NT2/D1 (cell line): ENCODE results near the gene FAM89B.

Experiments used
- DNase-seq: peaks from one replicate; pipeline ENCODE4 v3.0.0-alpha.2; 2011; ENCODE audit warnings: low read depth, low spot score
- H3K27me3 ChIP-seq: 2 replicates; pipeline ENCODE4 v1.6.0; 2011; ENCODE audit warnings: mild to moderate bottlenecking; ENCODE audit not compliant: insufficient read length, insufficient read depth
- H3K36me3 ChIP-seq: 2 replicates; pipeline ENCODE4 v1.6.1; 2011; ENCODE audit warnings: mild to moderate bottlenecking, low read length, mixed read lengths; ENCODE audit not compliant: insufficient read depth, insufficient read length
- H3K4me1 ChIP-seq: 2 replicates; pipeline ENCODE4 v1.5.1; 2011; ENCODE audit not compliant: insufficient read depth, insufficient read length
- H3K4me3 ChIP-seq: 2 replicates; pipeline ENCODE4 v1.5.1; 2011; ENCODE audit warnings: low read depth; ENCODE audit not compliant: insufficient read length
- H3K9ac ChIP-seq: 2 replicates; pipeline ENCODE4 v1.6.0; 2011; ENCODE audit warnings: low read depth; ENCODE audit not compliant: insufficient read length
- H3K9me3 ChIP-seq: 2 replicates; pipeline ENCODE4 v1.5.1; 2011; ENCODE audit warnings: mild to moderate bottlenecking, low read length; ENCODE audit not compliant: insufficient read depth
- SUZ12 ChIP-seq: IDR thresholded peaks from 2 replicates; pipeline ENCODE4 v1.6.1; 2011; ENCODE audit not compliant: insufficient read length, insufficient read depth; ENCODE audit errors: extremely low read depth
- YY1 ChIP-seq: IDR thresholded peaks from 2 replicates; pipeline ENCODE4 v1.6.1; 2011; ENCODE audit not compliant: insufficient read length, insufficient read depth
- ZNF274 ChIP-seq: IDR thresholded peaks from 2 replicates; pipeline ENCODE4 v1.6.1; 2011; ENCODE audit warnings: mild to moderate bottlenecking, low read depth, low read length

Gene FAM89B

DNA sequence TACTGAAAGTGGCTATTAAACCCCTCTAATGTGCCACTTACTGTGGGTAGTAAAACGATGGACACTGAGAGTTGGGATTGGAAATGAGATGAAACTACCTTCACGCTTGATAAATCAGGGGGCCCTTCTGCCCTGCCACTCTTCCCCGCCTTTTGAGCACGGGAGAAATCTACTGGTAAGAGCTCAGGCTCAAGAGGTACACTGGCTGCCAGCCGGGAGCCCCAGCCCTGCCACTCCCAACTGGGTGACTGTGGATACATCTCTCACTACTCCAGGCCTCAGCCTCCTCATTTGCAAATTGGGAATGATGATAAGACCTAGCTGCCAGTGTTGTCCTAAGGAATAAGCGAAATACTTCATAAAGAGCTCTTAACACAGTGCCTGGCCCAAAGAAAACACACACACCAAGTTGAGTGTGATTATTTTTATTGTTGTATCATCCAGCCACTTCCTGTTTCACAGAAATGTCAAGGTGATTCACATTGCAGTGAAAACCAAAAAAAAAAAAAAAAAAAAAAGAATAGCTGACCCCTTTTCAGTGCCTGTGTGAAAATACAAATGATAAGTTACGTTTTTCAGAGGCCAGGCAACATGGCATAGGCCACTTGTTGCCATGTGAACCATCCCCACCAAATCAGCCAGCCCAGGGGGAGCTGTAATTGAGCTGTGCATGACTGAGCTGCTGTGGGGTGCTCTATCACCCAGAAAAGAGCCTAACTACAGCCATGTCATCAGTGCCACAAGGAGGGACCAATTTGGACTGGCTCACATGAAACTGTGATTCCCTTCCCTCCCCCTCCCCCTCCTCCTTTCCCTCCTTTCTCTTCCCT is 6.5 kb upstream of the FAM89B start:
- no peak for DNase-seq

GRCh38 chr11:65569164-65569972 is 3.0 kb upstream of the FAM89B start:
- TF ChIP-seq YY1 (no peak), SUZ12 (no peak), ZNF274 (no peak)
- Histone ChIP-seq H3K27me3 (no peaks in the 10 kb centered on the region), H3K4me3 (peak overlapping the region; percentile 99), H3K4me1 (peaks cover 13% of the 10 kb centered on the region), H3K9ac (peak overlapping the region; percentile 99), H3K9me3 (no peaks in the 10 kb centered on the region), H3K36me3 (peaks cover 24% of the 10 kb centered on the region)
- DNase-seq, result no peak

More for the DNA sequence above, 6.5 kb upstream of the FAM89B start:
- Histone ChIP-seq H3K36me3 (peaks cover 4% of the 10 kb centered on the region), H3K9ac (peak overlapping the region; percentile 17), H3K4me1 (peaks cover 10% of the 10 kb centered on the region), H3K9me3 (no peaks in the 10 kb centered on the region), H3K4me3 (no peak overlapping the region), H3K27me3 (no peaks in the 10 kb centered on the region)
- TF ChIP-seq YY1 (no peak), ZNF274 (no peak), SUZ12 (no peak)

DNA sequence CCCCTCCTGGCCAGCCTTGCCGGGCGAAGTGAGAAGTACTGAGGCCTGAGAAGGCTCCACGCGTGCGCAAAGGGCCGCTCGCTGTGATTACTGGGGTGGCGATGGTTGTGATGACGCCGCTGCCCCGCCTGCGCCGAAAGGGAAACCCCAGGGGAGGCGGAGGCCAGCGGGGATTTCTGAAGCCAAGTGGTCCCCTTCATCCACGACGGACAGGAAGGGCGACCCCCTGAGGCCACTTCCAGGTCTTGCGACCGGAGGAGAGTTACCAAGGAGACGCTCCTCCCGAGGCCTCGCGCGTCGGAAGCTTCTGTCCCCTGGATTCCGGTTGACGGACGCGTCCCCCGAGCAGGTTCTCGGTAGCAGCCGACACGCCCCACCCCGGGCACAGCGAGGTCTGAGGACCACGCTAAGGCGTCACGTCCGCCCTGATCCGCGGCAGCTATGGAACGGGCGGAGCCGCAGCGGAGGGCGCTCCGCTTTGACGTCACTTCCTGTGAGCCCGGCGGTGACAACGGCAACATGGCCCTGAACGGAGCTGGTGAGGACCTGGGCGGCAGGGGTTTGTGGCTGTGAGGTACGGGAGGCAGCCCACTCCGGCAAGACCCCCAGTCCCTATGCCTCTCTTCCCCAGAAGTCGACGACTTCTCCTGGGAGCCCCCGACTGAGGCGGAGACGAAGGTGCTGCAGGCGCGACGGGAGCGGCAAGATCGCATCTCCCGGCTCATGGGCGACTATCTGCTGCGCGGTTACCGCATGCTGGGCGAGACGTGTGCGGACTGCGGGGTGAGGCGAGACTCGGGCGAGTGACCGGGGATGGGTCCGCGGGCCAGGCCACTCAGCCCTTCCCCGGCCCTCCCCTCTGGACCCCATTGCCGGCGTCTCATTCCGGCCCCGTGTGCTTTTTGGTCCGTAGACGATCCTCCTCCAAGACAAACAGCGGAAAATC is 2.1 kb upstream of the FAM89B start, which contains the start of gene ZNRD2:
TSS of gene ZNRD2 (plus strand) at position 505 of the 946 bp plus-strand sequence. CDS start at position 520, 15 bp downstream.
- TF ChIP-seq YY1, result peak; percentile 62
- TF ChIP-seq SUZ12, result no peak
- peaks cover 6% of the 10 kb centered on the region for H3K27me3 ChIP-seq
- peak; percentile 98 for DNase-seq
- peaks cover 18% of the 10 kb centered on the region for H3K4me1 ChIP-seq
- H3K36me3 ChIP-seq, result peaks cover 24% of the 10 kb centered on the region
- H3K9ac ChIP-seq, result peak within 1 kb of the TSS; percentile 99
- H3K9me3 ChIP-seq, result no peaks in the 10 kb centered on the region
- peak within 1 kb of the TSS; percentile 99 for H3K4me3 ChIP-seq

- Histone ChIP-seq H3K27me3 (peaks cover 13% of the 10 kb centered on the region), H3K36me3 (peaks cover 24% of the 10 kb centered on the region), H3K4me3 (peak overlapping the region; percentile 99), H3K4me1 (peaks cover 22% of the 10 kb centered on the region), H3K9ac (peak overlapping the region; percentile 99), H3K9me3 (no peaks in the 10 kb centered on the region)
- DNase-seq, result no peak
- TF ChIP-seq ZNF274, result no peak
- no peak for TF ChIP-seq SUZ12
- TF ChIP-seq YY1, result no peak
Observed at GRCh38 chr11:65571420-65571819, 918 bp upstream of the FAM89B start.

- no peak for DNase-seq
- peaks cover 26% of the 10 kb centered on the region for H3K4me1 ChIP-seq
Observed at GRCh38 chr11:65571940-65572339, 398 bp upstream of the FAM89B start.

DNA sequence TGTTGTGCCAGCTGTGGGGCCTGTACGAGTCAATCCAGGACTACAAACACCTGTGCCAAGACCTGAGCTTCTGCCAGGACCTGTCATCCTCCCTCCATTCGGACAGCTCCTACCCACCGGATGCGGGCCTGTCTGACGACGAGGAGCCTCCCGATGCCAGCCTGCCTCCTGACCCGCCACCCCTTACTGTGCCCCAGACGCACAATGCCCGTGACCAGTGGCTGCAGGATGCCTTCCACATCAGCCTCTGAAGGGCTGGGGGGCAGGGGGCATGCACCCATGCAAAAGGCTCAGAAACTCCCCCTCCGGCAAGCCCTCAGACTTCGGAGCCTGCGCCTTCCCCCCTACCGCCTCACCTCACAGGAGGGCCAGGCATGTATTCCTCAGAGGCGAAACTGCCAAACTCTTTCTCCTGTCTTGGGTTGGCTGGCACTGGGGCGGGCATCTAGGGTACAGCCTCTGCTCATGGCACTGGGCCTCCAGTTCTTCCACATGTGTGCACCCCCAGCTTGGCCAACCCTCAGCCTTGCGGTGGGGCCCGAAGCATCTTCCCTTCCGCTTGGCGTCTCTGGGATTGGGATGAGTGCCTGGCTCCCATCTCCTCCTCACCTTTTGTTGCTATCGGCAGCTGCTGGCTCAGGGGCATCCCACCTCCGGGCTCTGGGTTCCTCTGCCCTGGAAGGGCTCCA is 1.2 kb downstream of the FAM89B start:
- DNase-seq, result no peak
- TF ChIP-seq YY1 (no peak), ZNF274 (no peak), SUZ12 (no peak)
- Histone ChIP-seq H3K4me3 (peak overlapping the region; percentile 76), H3K9me3 (no peaks in the 10 kb centered on the region), H3K4me1 (peaks cover 38% of the 10 kb centered on the region), H3K27me3 (peaks cover 20% of the 10 kb centered on the region), H3K36me3 (peaks cover 21% of the 10 kb centered on the region), H3K9ac (peak overlapping the region; percentile 99)

More at GRCh38 chr11:65571940-65572339, 398 bp upstream of the FAM89B start:
- Histone ChIP-seq H3K4me3 (peak overlapping the region; percentile 99), H3K36me3 (peaks cover 19% of the 10 kb centered on the region), H3K9ac (peak overlapping the region; percentile 99), H3K9me3 (no peaks in the 10 kb centered on the region), H3K27me3 (peaks cover 19% of the 10 kb centered on the region)
- TF ChIP-seq SUZ12 (no peak), YY1 (no peak), ZNF274 (no peak)
